Heart left ventricle (tissue), 16 donors: Measurements from ENCODE around the gene TMEM238. TPM values are rescaled to one million over a fixed set of nuclear protein-coding genes. Genes with fewer than 3 reads are reported as not detected.
A peak's percentile ranks its signal among the peaks of the same experiment; 100 is the strongest.
"Not testable (repeated sequence)": the region's sequence is repeated elsewhere in the genome, so short reads cannot be mapped to it uniquely, and the experiment has no call there.

Experiments used
- ATAC-seq, 4 donors: fragments of 200-7000 bp; cut with Tn5 transposase; one replicate each; pipeline ENCODE4 v1.9.1; 2020 to 2022; ENCODE audit warnings: moderate library complexity in 4 of 4, mild to moderate bottlenecking in 3 of 4, moderate number of reproducible peaks in 1 of 4
- DNase-seq, 5 donors: peaks; one replicate each; pipeline ENCODE4 v3.0.0-alpha.2; 2020
- H3K27ac ChIP-seq, 12 donors: fragments of 200-600 bp; sonication (generic) in 4 of 12; one replicate each; pipeline versions ENCODE4 v1.5.0 to v1.8.0; 2016 to 2022; ENCODE audit warnings: mild to moderate bottlenecking in 2 of 12
- H3K27me3 ChIP-seq, 9 donors: fragments of 200-600 bp; sonication (generic) in 2 of 9; one replicate each; pipeline versions ENCODE4 v1.5.1 to v1.8.0; 2016 to 2022; ENCODE audit warnings: mild to moderate bottlenecking in 3 of 9
- H3K36me3 ChIP-seq, 9 donors: fragments of 200-600 bp; sonication (generic) in 2 of 9; one replicate each; pipeline versions ENCODE4 v1.5.0 to v1.8.0; 2018 to 2022; ENCODE audit warnings: mild to moderate bottlenecking in 2 of 9
- H3K4me1 ChIP-seq, 12 donors: fragments of 200-600 bp; sonication (generic) in 4 of 12; one replicate each; pipeline versions ENCODE4 v1.5.0 to v1.8.0; 2016 to 2022; ENCODE audit warnings: mild to moderate bottlenecking in 3 of 12
- H3K4me3 ChIP-seq, 12 donors: fragments of 200-600 bp; sonication (generic) in 4 of 12; one replicate each; pipeline versions ENCODE4 v1.5.0 to v1.8.0; 2017 to 2022; ENCODE audit warnings: mild to moderate bottlenecking in 9 of 12, moderate library complexity in 4 of 12
- H3K9me3 ChIP-seq, 12 donors: fragments of 200-600 bp; sonication (generic) in 4 of 12; one replicate each; pipeline versions ENCODE4 v1.5.0 to v1.8.0; 2016 to 2022; ENCODE audit warnings: mild to moderate bottlenecking in 1 of 12
- POLR2A ChIP-seq, 2 donors: fragments of 450-650 bp; IDR thresholded peaks; one replicate each; pipeline ENCODE4 v1.6.1; 2017; ENCODE audit warnings: antibody characterized with exemption in 2 of 2, mild to moderate bottlenecking in 2 of 2, moderate library complexity in 2 of 2
- WGBS, 4 donors: extraction: QIAGEN DNeasy Blood & Tissue Kit in 2 of 4; methylation state at CpG; one replicate each; pipeline versions ENCODE4 v1.1.5 to v1.1.7; 2013 to 2018; 5-methylcytosine and 5-hydroxymethylcytosine counted together
- intact Hi-C, 10 donors: fragments of 100-400 bp; cut with DNase I; formaldehyde crosslinking; loops; one replicate each; pipeline versions ENCODE4 v1.11.1 to v1.14.2; 2022
- polyA plus RNA-seq, 2 donors: library from polyadenylated mRNA; stranded (reverse); fragments of 200-250 nt; gene quantifications; one replicate each; pipeline ENCODE4 v1.2.3, GENCODE V29; 2013
- total RNA-seq, 9 donors: library from RNA; depleted of rRNA in 2 of 9; stranded (reverse); fragments of >200 nt in 2 of 9; fragmentation: NEBNext Ultra II Directional in 3 of 9; extraction: Animal tissue kit (Norgen Biotek cat#: 25700) in 3 of 9; gene quantifications; one replicate each; pipeline versions ENCODE4 v1.1.0 to v1.2.4, GENCODE V29; 2016 to 2023
- TF ChIP-seq, protein P1 (sequence below), 12 donors: fragments of 200-600 bp; sonication (generic) in 4 of 12; IDR thresholded peaks; one replicate each; pipeline versions ENCODE4 v1.5.0 to v1.8.0; 2018 to 2022; ENCODE audit warnings: antibody characterized with exemption in 12 of 12, mild to moderate bottlenecking in 5 of 12
- donor health status: ischemic (EF 13 %, LVEDD 7.1; RV severe dilation, severe dysfunction).
- donor health status: healthy with polysubstance abuse.
- donor health status: DM: no; HTN: yes; CAD: no.
- donor health status: DM: no; HTN: no; CAD: no.
- donor health status: ischemic (EF 25% LVEDD 6.9; RV normal size, moderate dysfunction).
- donor health status: ischemic (EF 25% LVEDD 5.7; RV mildly dilated, moderate dysfunction).
- donor health status: healthy.
- donor health status: DM: yes; HTN: yes; CAD: no.
- donor health status: ischemic (EF 35%, LVEDD 5.7; RV mildly dilated, moderate dysfunction).
- donor health status: nonischemic (EF 11% LVEDD 7.7; RV severe dilation, severe dysfunction).
- donor health status: DM: yes; HTN: yes; CAD: no.
- donor health status: PGD.
- donor health status: ischemic (EF 29% LVEDD 5.4; RV normal size, mild dysfunction).
- donor health status: nonischemic (EF 23%, LVEDD 6.1; RV moderate dilation, normal function).

The TMEM238 gene
- total and polyA plus RNA-seq, 11 donors: 0.35 to 2.2 (median 0.56) TPM; not detected in 4

DNA sequence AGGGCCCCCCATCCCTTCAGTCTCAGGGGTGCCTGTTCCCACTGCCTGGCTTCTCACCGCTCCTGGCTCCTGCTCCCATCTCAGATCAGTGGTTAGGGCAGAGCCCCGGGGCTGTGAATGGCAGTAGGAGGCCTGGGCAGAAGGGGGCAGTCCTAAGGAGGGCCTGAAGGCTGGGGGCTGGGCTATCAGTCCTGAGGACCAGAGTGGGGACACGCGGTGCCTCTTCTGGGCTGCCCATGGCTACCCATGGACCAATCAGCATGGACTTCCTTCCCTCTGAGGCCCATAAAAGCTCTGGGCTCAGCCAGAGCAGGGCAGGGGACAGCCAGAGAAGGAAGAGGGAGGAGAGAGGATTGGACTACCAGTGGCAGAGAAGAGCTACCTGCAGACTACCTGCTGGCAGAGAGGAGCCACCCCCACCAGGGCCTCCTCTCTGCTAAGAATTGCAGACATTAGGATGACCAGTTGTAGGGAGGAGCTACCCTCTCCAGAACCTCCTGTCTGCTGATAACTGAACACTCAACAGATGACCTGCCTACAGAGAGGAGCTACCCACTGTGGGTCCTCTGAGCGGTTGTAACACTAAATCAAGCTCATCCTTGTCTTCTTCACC is 35.6 kb upstream of the TMEM238 start:
- DNase-seq (peak in 1 of 5 donors; percentile 4), ATAC-seq (no peak)
- WGBS, 4 donors: 76 to 82% (median 79%) methylated on average over 3 to 5 of the region's 5 CpGs
- no peaks in the 10 kb centered on the region for H3K36me3 ChIP-seq
- no peak overlapping the region for H3K27ac ChIP-seq
- TF ChIP-seq POLR2A (IDR thresholded peaks at IDR 0.05): no peak
- TF ChIP-seq, protein P1, sequence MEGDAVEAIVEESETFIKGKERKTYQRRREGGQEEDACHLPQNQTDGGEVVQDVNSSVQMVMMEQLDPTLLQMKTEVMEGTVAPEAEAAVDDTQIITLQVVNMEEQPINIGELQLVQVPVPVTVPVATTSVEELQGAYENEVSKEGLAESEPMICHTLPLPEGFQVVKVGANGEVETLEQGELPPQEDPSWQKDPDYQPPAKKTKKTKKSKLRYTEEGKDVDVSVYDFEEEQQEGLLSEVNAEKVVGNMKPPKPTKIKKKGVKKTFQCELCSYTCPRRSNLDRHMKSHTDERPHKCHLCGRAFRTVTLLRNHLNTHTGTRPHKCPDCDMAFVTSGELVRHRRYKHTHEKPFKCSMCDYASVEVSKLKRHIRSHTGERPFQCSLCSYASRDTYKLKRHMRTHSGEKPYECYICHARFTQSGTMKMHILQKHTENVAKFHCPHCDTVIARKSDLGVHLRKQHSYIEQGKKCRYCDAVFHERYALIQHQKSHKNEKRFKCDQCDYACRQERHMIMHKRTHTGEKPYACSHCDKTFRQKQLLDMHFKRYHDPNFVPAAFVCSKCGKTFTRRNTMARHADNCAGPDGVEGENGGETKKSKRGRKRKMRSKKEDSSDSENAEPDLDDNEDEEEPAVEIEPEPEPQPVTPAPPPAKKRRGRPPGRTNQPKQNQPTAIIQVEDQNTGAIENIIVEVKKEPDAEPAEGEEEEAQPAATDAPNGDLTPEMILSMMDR (IDR thresholded peaks at IDR 0.05): no peak
- no peak overlapping the region for H3K4me3 ChIP-seq
- intact Hi-C loops: loop anchor here in 8 of 10 donors (2.0 to 10.0 kb wide), 4 partner anchors 115 to 279 kb away; partner anchors contain the start of gene TNNT1 (in 1 of the 8)
- peaks cover 0 to 20% (median 0%) of the 10 kb centered on the region in 9 donors for H3K27me3 ChIP-seq
- H3K9me3 ChIP-seq: no peaks in the 10 kb centered on the region
- no peaks in the 10 kb centered on the region for H3K4me1 ChIP-seq

DNA sequence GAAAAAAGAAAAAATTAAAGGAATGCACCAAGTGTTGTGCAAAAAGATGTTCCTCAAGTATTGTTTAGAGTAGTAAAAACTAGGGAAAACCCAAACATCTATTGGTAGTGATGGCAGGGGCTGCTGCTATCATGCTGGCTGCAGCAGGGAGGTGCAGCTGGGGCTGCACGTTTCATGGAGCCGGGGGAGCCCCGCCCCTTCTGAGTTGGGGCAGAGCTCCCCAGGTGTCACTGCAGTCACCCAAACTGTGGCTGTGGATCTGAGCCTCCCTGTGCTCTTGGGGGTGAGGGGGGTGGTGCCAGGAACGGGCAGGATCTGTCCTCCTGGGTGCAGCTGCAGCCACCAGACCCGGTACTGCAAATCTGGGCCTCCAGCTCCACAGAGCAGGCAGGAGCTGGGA is 35.0 kb upstream of the TMEM238 start:
- Histone ChIP-seq H3K4me3 (no peak overlapping the region), H3K4me1 (no peaks in the 10 kb centered on the region), H3K27ac (no peak overlapping the region), H3K36me3 (no peaks in the 10 kb centered on the region), H3K27me3 (peaks cover 0 to 18% (median 0%) of the 10 kb centered on the region in 9 donors), H3K9me3 (no peaks in the 10 kb centered on the region)
- TF ChIP-seq, protein P1 (IDR thresholded peaks at IDR 0.05): no peak
- TF ChIP-seq POLR2A (IDR thresholded peaks at IDR 0.05): no peak
- DNase-seq (peak in 1 of 5 donors; percentile 4), ATAC-seq (no peak)
- WGBS, 4 donors: 52 to 64% (median 60%) methylated on average over 5 of the region's 5 CpGs
- intact Hi-C loops: loop anchor here in 8 of 10 donors (2.0 to 10.0 kb wide), 4 partner anchors 114 to 278 kb away; partner anchors contain the start of gene TNNT1 (in 1 of the 8)

GRCh38 chr19:55418185-55418584 is 34.1 kb upstream of the TMEM238 start:
- no peaks in the 10 kb centered on the region for H3K36me3 ChIP-seq
- H3K27me3 ChIP-seq: peaks cover 0 to 18% (median 0%) of the 10 kb centered on the region in 9 donors
- DNase-seq: peak in 3 of 5 donors; percentile 27 to 52 (median 43)
- peak in 3 of 4 donors; percentile 81 to 85 (median 85) for ATAC-seq
- WGBS, 4 donors: 10 to 15% (median 14%) methylated on average over 7 of the region's 7 CpGs
- H3K9me3 ChIP-seq: no peaks in the 10 kb centered on the region
- H3K27ac ChIP-seq: no peak overlapping the region
- intact Hi-C loops: loop anchor here in 9 of 10 donors (1.0 to 10.0 kb wide), 5 partner anchors 113 to 277 kb away; partner anchors contain the start of gene TNNT1 (in 1 of the 9)
- H3K4me3 ChIP-seq: no peak overlapping the region
- TF ChIP-seq POLR2A (IDR thresholded peaks at IDR 0.05): no peak
- TF ChIP-seq, protein P1 (IDR thresholded peaks at IDR 0.05): peak; percentile 43 to 72 (median 62)
- no peaks in the 10 kb centered on the region for H3K4me1 ChIP-seq

DNA sequence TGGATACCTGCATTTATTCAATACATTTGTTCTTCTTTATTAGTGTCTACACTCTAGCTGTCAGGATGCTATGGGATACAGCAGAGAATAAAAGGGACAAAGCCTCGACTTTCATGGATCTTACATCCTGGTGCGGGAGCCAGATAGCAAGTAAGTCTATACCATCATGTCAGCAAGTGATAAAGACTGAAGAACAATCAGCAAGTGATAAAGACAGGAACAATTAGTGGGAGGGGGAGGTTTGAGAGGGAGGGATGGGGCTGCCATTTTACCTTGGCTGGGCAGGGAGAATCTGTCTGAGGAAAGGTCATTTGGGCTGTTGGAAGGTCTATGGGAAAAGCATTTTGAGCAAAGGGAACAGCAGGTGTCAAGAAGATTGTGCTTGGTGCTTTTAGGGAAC is 26.1 kb upstream of the TMEM238 start:
- WGBS, 4 donors: 80 to 87% (median 85%) methylated on average over 2 of the region's 2 CpGs
- Histone ChIP-seq H3K9me3 (peaks cover 0 to 6% (median 0%) of the 10 kb centered on the region in 12 donors), H3K36me3 (peaks cover 0 to 14% (median 4%) of the 10 kb centered on the region in 9 donors), H3K27ac (no peak overlapping the region), H3K4me3 (no peak overlapping the region), H3K4me1 (peaks cover 3 to 24% (median 12%) of the 10 kb centered on the region in 12 donors), H3K27me3 (no peaks in the 10 kb centered on the region)
- ATAC-seq: no peak
- intact Hi-C loops: loop anchor here in 4 of 10 donors (2.0 to 10.0 kb wide), 3 partner anchors 51 to 265 kb away; partner anchors contain the start of genes ISOC2 (in 1 of the 4) and TNNT1 (in 1 of the 4)
- no peak for DNase-seq
- TF ChIP-seq, protein P1 (IDR thresholded peaks at IDR 0.05): no peak
- no peak for TF ChIP-seq POLR2A (IDR thresholded peaks at IDR 0.05)

DNA sequence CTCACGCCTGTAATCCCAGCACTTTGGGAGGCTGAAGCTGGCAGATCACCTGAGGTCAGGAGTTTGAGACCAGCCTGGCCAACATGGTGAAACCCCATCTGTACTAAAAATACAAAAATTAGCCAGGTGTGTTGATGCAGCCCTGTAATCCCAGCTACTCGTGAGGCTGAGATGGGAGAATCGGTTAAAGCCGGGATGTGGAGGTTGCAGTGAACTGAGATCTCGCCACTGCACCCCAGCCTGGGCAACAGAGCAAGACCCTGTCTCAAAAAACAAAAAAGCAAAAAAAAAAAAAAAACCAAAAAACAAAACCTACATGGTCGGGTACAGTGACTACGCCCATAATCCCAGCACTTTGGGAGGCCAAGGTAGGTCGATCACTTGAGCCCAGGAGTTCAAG is 25.1 kb upstream of the TMEM238 start:
- not testable (repeated sequence) for ATAC-seq
- intact Hi-C loops: loop anchor here in 1 of 10 donors (2.0 kb wide), 1 partner anchor 24 kb away; the partner anchor contains the start of genes RPL28 and TMEM238
- WGBS, 4 donors: 89 to 97% (median 96%) methylated on average over 8 of the region's 8 CpGs

More for the DNA sequence above, 25.1 kb upstream of the TMEM238 start:
- H3K27me3 ChIP-seq, H3K27ac ChIP-seq, H3K9me3 ChIP-seq, DNase-seq, H3K4me3 ChIP-seq: not testable (repeated sequence)
- Histone ChIP-seq H3K4me1 (peaks cover 3 to 24% (median 12%) of the 10 kb centered on the region in 12 donors), H3K36me3 (peaks cover 0 to 19% (median 10%) of the 10 kb centered on the region in 9 donors)
